ENCODE data around the gene RPL28. TPM values are rescaled to one million over a fixed set of nuclear protein-coding genes. Genes with fewer than 3 reads are reported as not detected.

RPL28 gene
- total RNA-seq, 1 donor from 2014 or later, result 1,166 TPM

GRCh38 chr19:55340784-55341147 lies 45.0 kb upstream of the RPL28 start:
- Histone ChIP-seq H3K4me1 (peaks cover 36% of the 10 kb centered on the region), H3K36me3 (no peaks in the 10 kb centered on the region), H3K9me3 (no peaks in the 10 kb centered on the region), H3K4me3 (peak overlapping the region; percentile 61 to 68), H3K27me3 (no peaks in the 10 kb centered on the region), H3K27ac (peak overlapping the region; percentile 84)
- intact Hi-C loops (cut with DNase I), result loop anchor here (2.0 kb wide), 1 partner anchor 44 kb away; the partner anchor contains the start of genes RPL28 and TMEM238
- TF ChIP-seq POLR2A (IDR thresholded peaks at IDR 0.05) (no peak), CTCF (IDR thresholded peaks at IDR 0.05) (no peak), POLR2AphosphoS5 (IDR thresholded peaks at IDR 0.05; ENCODE audit: insufficient read depth in 1 of 2, low read depth in 1 of 2) (no peak)
- no peak for DNase-seq (ENCODE audit: extremely low spot score in 2 of 2)

- Histone ChIP-seq H3K9me3 (no peaks in the 10 kb centered on the region), H3K4me1 (peaks cover 37% of the 10 kb centered on the region), H3K27me3 (no peaks in the 10 kb centered on the region), H3K27ac (peak overlapping the region; percentile 84), H3K4me3 (peak overlapping the region; percentile 61 to 68), H3K36me3 (no peaks in the 10 kb centered on the region)
- intact Hi-C loops (cut with DNase I), result loop anchor here (2.0 kb wide), 1 partner anchor 44 kb away; the partner anchor contains the start of genes RPL28 and TMEM238
- no peak for DNase-seq (ENCODE audit: extremely low spot score in 2 of 2)
- TF ChIP-seq POLR2A (IDR thresholded peaks at IDR 0.05) (no peak), CTCF (IDR thresholded peaks at IDR 0.05) (no peak), POLR2AphosphoS5 (IDR thresholded peaks at IDR 0.05; ENCODE audit: insufficient read depth in 1 of 2, low read depth in 1 of 2) (no peak)
Observed at GRCh38 chr19:55341171-55341588, 44.6 kb upstream of the RPL28 start.

- intact Hi-C loops (cut with DNase I), result loop anchor here (2.0 kb wide), 1 partner anchor 43 kb away; the partner anchor contains the start of genes RPL28 and TMEM238
- Histone ChIP-seq H3K27me3 (no peaks in the 10 kb centered on the region), H3K27ac (no peak overlapping the region), H3K36me3 (peaks cover 0 to under 1% of the 10 kb centered on the region in 2 donors), H3K9me3 (no peaks in the 10 kb centered on the region), H3K4me3 (peak overlapping the region in 1 of 2 donors; percentile 68), H3K4me1 (peaks cover 37% of the 10 kb centered on the region)
- DNase-seq (ENCODE audit: extremely low spot score in 2 of 2), result no peak
- no peak for TF ChIP-seq CTCF (IDR thresholded peaks at IDR 0.05)
- no peak for TF ChIP-seq POLR2AphosphoS5 (IDR thresholded peaks at IDR 0.05; ENCODE audit: insufficient read depth in 1 of 2, low read depth in 1 of 2)
- no peak for TF ChIP-seq POLR2A (IDR thresholded peaks at IDR 0.05)
Observed at GRCh38 chr19:55341595-55342531, 43.9 kb upstream of the RPL28 start.

GRCh38 chr19:55344444-55344843 lies 41.3 kb upstream of the RPL28 start:
- H3K4me3 ChIP-seq, result no peak overlapping the region
- peaks cover 0 to 6% of the 10 kb centered on the region in 2 donors for H3K36me3 ChIP-seq
- intact Hi-C loops (cut with DNase I), result no loop called here
- H3K27me3 ChIP-seq, result no peaks in the 10 kb centered on the region
- no peak overlapping the region for H3K27ac ChIP-seq
- TF ChIP-seq CTCF (IDR thresholded peaks at IDR 0.05), result no peak
- TF ChIP-seq POLR2A (IDR thresholded peaks at IDR 0.05), result no peak
- TF ChIP-seq POLR2AphosphoS5 (IDR thresholded peaks at IDR 0.05; ENCODE audit: insufficient read depth in 1 of 2, low read depth in 1 of 2), result no peak
- DNase-seq (ENCODE audit: extremely low spot score in 2 of 2), result no peak
- H3K9me3 ChIP-seq, result no peaks in the 10 kb centered on the region
- peaks cover 28% of the 10 kb centered on the region for H3K4me1 ChIP-seq

All from vagina (tissue), 2 donors.